ENCODE results near the gene KIFC3. TPM values are rescaled to one million over a fixed set of nuclear protein-coding genes. Genes with fewer than 3 reads are reported as not detected.

Gene KIFC3
- total and polyA plus RNA-seq, 2 of the 13 experiments (the other 11 are each of a cell fraction or from before 2014, with no cell fraction given): 42.1 to 45.3 TPM

DNA sequence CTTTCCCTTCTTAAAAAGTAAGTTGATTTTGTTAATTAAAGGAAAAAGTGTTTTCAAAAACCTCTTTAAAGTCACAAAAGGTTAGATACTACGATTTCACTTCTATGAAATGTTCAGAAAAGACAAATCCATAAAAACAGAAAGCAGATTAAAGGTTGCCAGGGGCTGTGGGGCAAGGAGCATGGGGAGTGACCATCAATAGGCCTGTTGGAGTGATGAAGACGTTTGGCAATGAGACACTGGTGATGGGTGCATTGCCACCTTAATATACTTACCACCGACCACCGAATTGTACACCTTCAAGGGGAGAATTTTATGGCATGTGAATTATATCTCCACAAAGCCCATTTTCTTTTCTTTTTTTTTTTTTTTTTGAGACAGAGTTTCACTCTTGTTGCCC, 19.2 kb downstream of the KIFC3 start (continued):
- TF ChIP-seq SP1 (IDR thresholded peaks at IDR 0.05) (no peak), SP1 (CRISPR knock-in tag; IDR thresholded peaks at IDR 0.05) (no peak), SRSF4 (IDR thresholded peaks at IDR 0.05; ENCODE audit: low read depth, low read length, poor library complexity, severe bottlenecking) (no peak), FOSL1 (CRISPR knock-in tag; IDR thresholded peaks at IDR 0.05; ENCODE audit: borderline replicate concordance) (no peak), ZSCAN22 (CRISPR knock-in tag; IDR thresholded peaks at IDR 0.05) (no peak), NR2F6 (IDR thresholded peaks at IDR 0.05) (no peak), NR2F6 (CRISPR knock-in tag; IDR thresholded peaks at IDR 0.05) (no peak), ZFP90 (CRISPR knock-in tag; IDR thresholded peaks at IDR 0.05; ENCODE audit: borderline replicate concordance) (no peak), JDP2 (CRISPR knock-in tag; IDR thresholded peaks at IDR 0.05; ENCODE audit: borderline replicate concordance) (no peak), SYNCRIP (IDR thresholded peaks at IDR 0.05; ENCODE audit: insufficient read depth, low read depth, low read length) (no peak), ELF4 (CRISPR knock-in tag; IDR thresholded peaks at IDR 0.05; ENCODE audit: borderline replicate concordance) (no peak), PCBP1 (IDR thresholded peaks at IDR 0.05; ENCODE audit: borderline replicate concordance, low read depth, low read length) (no peak), ZNF235 (CRISPR knock-in tag; IDR thresholded peaks at IDR 0.05; ENCODE audit: borderline replicate concordance) (no peak), PHF20 (CRISPR knock-in tag; IDR thresholded peaks at IDR 0.05) (no peak), NPAS2 (CRISPR knock-in tag; IDR thresholded peaks at IDR 0.05; ENCODE audit: borderline replicate concordance) (no peak), HOXA3 (CRISPR knock-in tag; IDR thresholded peaks at IDR 0.05) (no peak), PRMT3 (CRISPR knock-in tag; IDR thresholded peaks at IDR 0.05; ENCODE audit: borderline replicate concordance, low read depth) (no peak), ZBTB3 (CRISPR knock-in tag; IDR thresholded peaks at IDR 0.05; ENCODE audit: borderline replicate concordance, low read depth) (no peak), MXD4 (CRISPR knock-in tag; IDR thresholded peaks at IDR 0.05) (no peak), NCOA2 (CRISPR knock-in tag; IDR thresholded peaks at IDR 0.05) (no peak), ZNF451 (CRISPR knock-in tag; IDR thresholded peaks at IDR 0.05) (no peak), ZBTB7A (CRISPR knock-in tag; IDR thresholded peaks at IDR 0.05) (no peak), TCF12 (IDR thresholded peaks at IDR 0.05) (no peak), TCF12 (CRISPR knock-in tag; IDR thresholded peaks at IDR 0.05) (no peak)
- TF ChIP-seq, protein P1, sequence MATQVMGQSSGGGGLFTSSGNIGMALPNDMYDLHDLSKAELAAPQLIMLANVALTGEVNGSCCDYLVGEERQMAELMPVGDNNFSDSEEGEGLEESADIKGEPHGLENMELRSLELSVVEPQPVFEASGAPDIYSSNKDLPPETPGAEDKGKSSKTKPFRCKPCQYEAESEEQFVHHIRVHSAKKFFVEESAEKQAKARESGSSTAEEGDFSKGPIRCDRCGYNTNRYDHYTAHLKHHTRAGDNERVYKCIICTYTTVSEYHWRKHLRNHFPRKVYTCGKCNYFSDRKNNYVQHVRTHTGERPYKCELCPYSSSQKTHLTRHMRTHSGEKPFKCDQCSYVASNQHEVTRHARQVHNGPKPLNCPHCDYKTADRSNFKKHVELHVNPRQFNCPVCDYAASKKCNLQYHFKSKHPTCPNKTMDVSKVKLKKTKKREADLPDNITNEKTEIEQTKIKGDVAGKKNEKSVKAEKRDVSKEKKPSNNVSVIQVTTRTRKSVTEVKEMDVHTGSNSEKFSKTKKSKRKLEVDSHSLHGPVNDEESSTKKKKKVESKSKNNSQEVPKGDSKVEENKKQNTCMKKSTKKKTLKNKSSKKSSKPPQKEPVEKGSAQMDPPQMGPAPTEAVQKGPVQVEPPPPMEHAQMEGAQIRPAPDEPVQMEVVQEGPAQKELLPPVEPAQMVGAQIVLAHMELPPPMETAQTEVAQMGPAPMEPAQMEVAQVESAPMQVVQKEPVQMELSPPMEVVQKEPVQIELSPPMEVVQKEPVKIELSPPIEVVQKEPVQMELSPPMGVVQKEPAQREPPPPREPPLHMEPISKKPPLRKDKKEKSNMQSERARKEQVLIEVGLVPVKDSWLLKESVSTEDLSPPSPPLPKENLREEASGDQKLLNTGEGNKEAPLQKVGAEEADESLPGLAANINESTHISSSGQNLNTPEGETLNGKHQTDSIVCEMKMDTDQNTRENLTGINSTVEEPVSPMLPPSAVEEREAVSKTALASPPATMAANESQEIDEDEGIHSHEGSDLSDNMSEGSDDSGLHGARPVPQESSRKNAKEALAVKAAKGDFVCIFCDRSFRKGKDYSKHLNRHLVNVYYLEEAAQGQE (IDR thresholded peaks at IDR 0.05; ENCODE audit: borderline replicate concordance in 1 of 2, low read depth in 1 of 2, low read length in 2 of 2): no peak
- TF ChIP-seq, protein P2, sequence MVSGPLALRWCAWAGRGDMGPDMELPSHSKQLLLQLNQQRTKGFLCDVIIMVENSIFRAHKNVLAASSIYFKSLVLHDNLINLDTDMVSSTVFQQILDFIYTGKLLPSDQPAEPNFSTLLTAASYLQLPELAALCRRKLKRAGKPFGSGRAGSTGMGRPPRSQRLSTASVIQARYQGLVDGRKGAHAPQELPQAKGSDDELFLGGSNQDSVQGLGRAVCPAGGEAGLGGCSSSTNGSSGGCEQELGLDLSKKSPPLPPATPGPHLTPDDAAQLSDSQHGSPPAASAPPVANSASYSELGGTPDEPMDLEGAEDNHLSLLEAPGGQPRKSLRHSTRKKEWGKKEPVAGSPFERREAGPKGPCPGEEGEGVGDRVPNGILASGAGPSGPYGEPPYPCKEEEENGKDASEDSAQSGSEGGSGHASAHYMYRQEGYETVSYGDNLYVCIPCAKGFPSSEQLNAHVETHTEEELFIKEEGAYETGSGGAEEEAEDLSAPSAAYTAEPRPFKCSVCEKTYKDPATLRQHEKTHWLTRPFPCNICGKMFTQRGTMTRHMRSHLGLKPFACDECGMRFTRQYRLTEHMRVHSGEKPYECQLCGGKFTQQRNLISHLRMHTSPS (CRISPR knock-in tag; IDR thresholded peaks at IDR 0.05; ENCODE audit: low read depth): no peak

Measured in HepG2 (cell line).